HG02588 (cell line): ENCODE data around the gene KCNA1.
"Not testable (repeated sequence)": the region's sequence is repeated elsewhere in the genome, so short reads cannot be mapped to it uniquely, and the experiment has no call there.

Source experiments
- ATAC-seq: cut with Tn5 transposase; IDR thresholded peaks from one replicate; pipeline ENCODE4 v1.9.1; 2021; ENCODE audit warnings: mild to moderate bottlenecking, moderate library complexity; ENCODE audit not compliant: unreplicated experiment

Gene KCNA1

GRCh38 chr12:4909734-4910501 lies at the start of gene KCNA1:
TSS of gene KCNA1 (plus strand) at chr12:4909905. CDS start at chr12:4911379, 1,474 bp downstream.
- no peak for ATAC-seq

GRCh38 chr12:4860741-4861140 lies 49.0 kb upstream of the KCNA1 start:
- ATAC-seq, result no peak

GRCh38 chr12:4862809-4863208 lies 46.9 kb upstream of the KCNA1 start:
- no peak for ATAC-seq

GRCh38 chr12:4864575-4864974 lies 45.1 kb upstream of the KCNA1 start:
- no peak for ATAC-seq

- no peak for ATAC-seq
Observed at GRCh38 chr12:4865246-4865645, 44.5 kb upstream of the KCNA1 start.

- ATAC-seq, result no peak
Observed at GRCh38 chr12:4866299-4866698, 43.4 kb upstream of the KCNA1 start.

- no peak for ATAC-seq
Observed at GRCh38 chr12:4867384-4867783, 42.3 kb upstream of the KCNA1 start.

GRCh38 chr12:4870423-4870822 lies 39.3 kb upstream of the KCNA1 start:
- ATAC-seq, result no peak

- no peak for ATAC-seq
Observed at GRCh38 chr12:4871514-4871913, 38.2 kb upstream of the KCNA1 start.

GRCh38 chr12:4873947-4874346 lies 35.8 kb upstream of the KCNA1 start:
- no peak for ATAC-seq

GRCh38 chr12:4874671-4875070 lies 35.0 kb upstream of the KCNA1 start:
- no peak for ATAC-seq

GRCh38 chr12:4879481-4879880 lies 30.2 kb upstream of the KCNA1 start:
- ATAC-seq, result not testable (repeated sequence)

- ATAC-seq, result no peak
Observed at GRCh38 chr12:4881266-4882064, 28.2 kb upstream of the KCNA1 start.

GRCh38 chr12:4891866-4892265 lies 17.8 kb upstream of the KCNA1 start:
- ATAC-seq, result no peak

GRCh38 chr12:4892418-4892817 lies 17.3 kb upstream of the KCNA1 start:
- ATAC-seq, result no peak

- no peak for ATAC-seq
Observed at GRCh38 chr12:4894019-4894418, 15.7 kb upstream of the KCNA1 start.

GRCh38 chr12:4899364-4899763 lies 10.3 kb upstream of the KCNA1 start:
- no peak for ATAC-seq

- no peak for ATAC-seq
Observed at GRCh38 chr12:4900327-4900726, 9.4 kb upstream of the KCNA1 start.

- ATAC-seq, result no peak
Observed at GRCh38 chr12:4905316-4905715, 4.4 kb upstream of the KCNA1 start.

- ATAC-seq, result no peak
Observed at GRCh38 chr12:4908684-4909409, 858 bp upstream of the KCNA1 start.

GRCh38 chr12:4909410-4909733 lies 333 bp upstream of the KCNA1 start:
- no peak for ATAC-seq
